Common myeloid progenitor, CD34-positive (primary cell): ENCODE measurements around the gene GRB10.

Experiments
- CTCF ChIA-PET: fragments of 350-600 bp; sonication (Branson Sonifier 250); formaldehyde crosslinking; loops from one replicate; lab custom pipeline; 2021; ENCODE audit warnings: antibody characterized with exemption; lab: Charles Lee
- POLR2A ChIA-PET: fragments of 350-600 bp; sonication (Branson Sonifier 250); formaldehyde crosslinking; loops from one replicate; lab custom pipeline; 2021; ENCODE audit warnings: antibody characterized with exemption; lab: Charles Lee
- DNase-seq, 3 donors: peaks; one replicate each; pipeline versions ENCODE4 v3.0.0 to v3.0.0-alpha.2; 2013
- H3K27ac ChIP-seq, 2 experiments: 1 replicate in 1 of 2; 2 replicates in 1 of 2; pipeline ENCODE4 v1.7.0; 2013; ENCODE audit warnings: inconsistent platforms in 2 of 2, low read length in 2 of 2, mild to moderate bottlenecking in 2 of 2, low read depth in 1 of 2, moderate library complexity in 1 of 2; ENCODE audit not compliant: severe bottlenecking in 2 of 2, insufficient read depth in 1 of 2, poor library complexity in 1 of 2
- H3K27me3 ChIP-seq, 5 experiments: replicated peaks in 2 of 5; 1 replicate in 3 of 5; 2 replicates in 2 of 5; pipeline versions ENCODE4 v1.6.1 to v1.7.0; 2013; ENCODE audit warnings: low read length in 4 of 5, mild to moderate bottlenecking in 2 of 5, moderate library complexity in 2 of 5, inconsistent platforms in 1 of 5; ENCODE audit not compliant: insufficient read depth in 5 of 5, control insufficient read depth in 4 of 5
- H3K36me3 ChIP-seq, 4 experiments: 1 replicate in 2 of 4; 2 replicates in 2 of 4; pipeline versions ENCODE4 v1.6.1 to v1.7.0; 2013; ENCODE audit warnings: low read length in 3 of 4, control low read depth in 1 of 4, mild to moderate bottlenecking in 1 of 4; ENCODE audit not compliant: control insufficient read depth in 4 of 4, insufficient read depth in 4 of 4
- H3K4me1 ChIP-seq, 4 experiments: 1 replicate in 3 of 4; 2 replicates in 1 of 4; pipeline versions ENCODE4 v1.6.1 to v1.7.1; 2013; ENCODE audit warnings: low read length in 3 of 4, mild to moderate bottlenecking in 3 of 4, control low read depth in 1 of 4, inconsistent platforms in 1 of 4, moderate library complexity in 1 of 4; ENCODE audit not compliant: control insufficient read depth in 4 of 4, insufficient read depth in 4 of 4; ENCODE audit errors: control extremely low read depth in 1 of 4
- H3K4me3 ChIP-seq, 7 experiments: 1 replicate in 4 of 7; 2 replicates in 3 of 7; pipeline versions ENCODE4 v1.5.1 to v1.7.0; 2013; ENCODE audit warnings: mild to moderate bottlenecking in 7 of 7, low read length in 6 of 7, moderate library complexity in 6 of 7, inconsistent platforms in 2 of 7, low read depth in 2 of 7, control low read depth in 1 of 7; ENCODE audit not compliant: insufficient read depth in 4 of 7, control insufficient read depth in 1 of 7; ENCODE audit errors: extremely low read depth in 1 of 7
- H3K9me3 ChIP-seq, 5 experiments: 1 replicate in 4 of 5; 2 replicates in 1 of 5; pipeline versions ENCODE4 v1.6.1 to v1.7.1; 2013; ENCODE audit warnings: low read length in 4 of 5, mild to moderate bottlenecking in 2 of 5, inconsistent platforms in 1 of 5, low read depth in 1 of 5, moderate library complexity in 1 of 5; ENCODE audit not compliant: control insufficient read depth in 4 of 5, insufficient read depth in 2 of 5; ENCODE audit errors: control extremely low read depth in 1 of 5
- WGBS: methylation state at CpG from one replicate; pipeline ENCODE4 v1.1.5; 2013; ENCODE audit not compliant: insufficient coverage; 5-methylcytosine and 5-hydroxymethylcytosine counted together

Gene GRB10

DNA sequence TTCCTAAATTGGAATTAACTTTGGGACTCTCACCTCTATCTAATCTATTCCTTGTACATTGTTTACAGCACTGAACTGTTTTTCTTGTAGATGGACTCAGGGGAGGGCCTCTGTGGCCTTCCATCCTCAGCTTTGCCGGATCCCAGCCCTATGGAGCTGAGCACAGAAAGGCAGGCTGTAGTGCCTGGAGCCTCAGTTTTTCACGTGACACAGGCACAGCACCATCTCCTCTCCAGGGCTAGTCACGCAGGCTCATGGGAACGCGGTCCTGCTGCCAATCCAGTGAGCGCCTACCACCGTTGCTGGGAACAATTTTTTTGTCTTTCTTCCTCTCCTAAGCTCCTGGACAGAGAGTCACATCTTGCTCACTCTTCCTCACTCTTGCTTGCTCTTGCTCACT is 141.9 kb downstream of the GRB10 start:
- DNase-seq: no peak
- H3K27me3 ChIP-seq: no peaks in the 10 kb centered on the region
- H3K4me3 ChIP-seq: no peak overlapping the region
- peaks cover 0 to 6% (median 5%) of the 10 kb centered on the region in 4 experiments for H3K4me1 ChIP-seq
- H3K27ac ChIP-seq: no peak overlapping the region
- 88% methylated on average over 6 of the region's 7 CpGs for WGBS
- POLR2A ChIA-PET: no interaction called here
- CTCF ChIA-PET: interaction anchor here (0.7 to 2.6 kb wide), 8 partner anchors 9 to 522 kb away, joined by 3 to 16 read pairs (median 4); no protein-coding TSS in a partner anchor
- peaks cover 0 to 14% (median 2%) of the 10 kb centered on the region in 5 experiments for H3K9me3 ChIP-seq
- peaks cover 0 to 23% (median 6%) of the 10 kb centered on the region in 4 experiments for H3K36me3 ChIP-seq

DNA sequence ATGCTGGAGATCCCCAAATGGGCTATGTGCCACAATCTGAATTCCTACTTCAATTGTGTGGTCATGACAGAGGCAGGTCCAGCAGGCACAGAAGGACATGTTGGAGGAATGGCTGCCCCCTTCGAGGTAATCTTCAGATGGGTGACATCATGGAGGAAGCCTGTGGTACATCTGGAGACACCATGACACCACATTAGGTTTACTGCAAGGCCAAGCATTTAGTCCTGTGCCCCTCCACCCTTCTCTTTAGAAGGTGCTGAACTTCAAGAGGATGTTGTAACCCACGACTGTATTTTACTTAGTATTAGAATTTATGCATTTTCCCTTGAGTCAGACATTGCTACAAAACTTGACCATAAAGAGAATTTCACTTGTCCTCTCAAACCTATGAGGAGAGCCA is 142.4 kb downstream of the GRB10 start:
- peaks cover 0 to 18% (median 2%) of the 10 kb centered on the region in 5 experiments for H3K9me3 ChIP-seq
- CTCF ChIA-PET: interaction anchor here (0.9 to 2.6 kb wide), 5 partner anchors 9 to 523 kb away, joined by 3 to 16 read pairs (median 3); no protein-coding TSS in a partner anchor

GRCh38 chr7:50637725-50638643 is 144.7 kb downstream of the GRB10 start:
- H3K27me3 ChIP-seq: no peaks in the 10 kb centered on the region
- H3K36me3 ChIP-seq: peaks cover 0 to 20% (median 1%) of the 10 kb centered on the region in 4 experiments
- no peak overlapping the region for H3K27ac ChIP-seq
- no peak for DNase-seq
- peaks cover 0 to 24% (median 2%) of the 10 kb centered on the region in 5 experiments for H3K9me3 ChIP-seq
- ChIA-PET CTCF (interaction anchor here (1.0 kb wide), 1 partner anchor 672 kb away, joined by 3 read pairs; no protein-coding TSS in a partner anchor), POLR2A (no interaction called here)
- no peak overlapping the region for H3K4me3 ChIP-seq
- WGBS: no CpG with 5 or more reads among the region's 3 CpGs
- no peaks in the 10 kb centered on the region for H3K4me1 ChIP-seq

More for the DNA sequence above, 142.4 kb downstream of the GRB10 start:
- POLR2A ChIA-PET: no interaction called here
- 94% methylated on average over 2 of the region's 2 CpGs for WGBS
- no peak overlapping the region for H3K27ac ChIP-seq
- H3K4me3 ChIP-seq: no peak overlapping the region
- peaks cover 0 to 23% (median 6%) of the 10 kb centered on the region in 4 experiments for H3K36me3 ChIP-seq
- no peak for DNase-seq
- no peaks in the 10 kb centered on the region for H3K27me3 ChIP-seq
- peaks cover 0 to 2% (median 1%) of the 10 kb centered on the region in 4 experiments for H3K4me1 ChIP-seq

DNA sequence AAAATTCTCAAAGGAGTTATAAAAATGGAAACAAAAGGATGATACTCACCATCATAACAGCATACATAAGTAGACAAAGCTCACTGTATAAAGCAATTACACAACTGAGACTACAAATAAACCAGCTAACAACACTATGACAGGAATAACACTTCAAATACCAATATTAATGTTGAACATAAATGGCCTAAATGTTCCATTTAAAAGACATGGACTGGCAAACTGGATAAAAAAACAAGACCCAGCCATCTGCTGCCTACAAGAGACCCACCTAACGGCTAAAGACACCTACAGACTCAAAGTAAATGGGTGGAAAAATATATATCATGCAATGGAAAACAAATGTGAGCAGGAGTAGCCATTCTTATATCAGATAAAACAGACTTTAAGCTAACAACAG is 148.3 kb downstream of the GRB10 start:
- Histone ChIP-seq H3K27me3 (no peaks in the 10 kb centered on the region), H3K4me3 (no peak overlapping the region), H3K4me1 (peaks cover 0 to 4% (median 0%) of the 10 kb centered on the region in 4 experiments), H3K9me3 (peaks cover 0 to 24% (median 2%) of the 10 kb centered on the region in 5 experiments), H3K36me3 (peaks cover 0 to 12% (median 6%) of the 10 kb centered on the region in 4 experiments), H3K27ac (no peak overlapping the region)
- POLR2A ChIA-PET: no interaction called here
- CTCF ChIA-PET: interaction anchor here (1.6 to 5.0 kb wide), 6 partner anchors 8 to 167 kb away, joined by 5 to 44 read pairs (median 10); no protein-coding TSS in a partner anchor
- no peak for DNase-seq
- WGBS: no CpG with 5 or more reads among the region's 1 CpG

DNA sequence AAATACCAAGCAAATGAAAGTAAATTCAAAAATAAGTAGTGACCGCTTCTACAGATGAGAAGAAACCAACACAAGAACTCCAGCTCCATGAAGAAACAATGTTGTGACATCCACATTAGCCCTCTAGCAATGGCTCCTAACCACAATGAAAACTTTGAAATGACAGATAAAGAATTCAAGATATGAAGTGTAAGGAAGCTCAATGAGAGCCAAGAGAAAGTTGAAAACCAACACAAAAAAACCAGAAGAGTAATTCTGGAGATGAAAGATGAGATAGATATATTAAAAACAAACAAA is 149.3 kb downstream of the GRB10 start:
- H3K27me3 ChIP-seq: no peaks in the 10 kb centered on the region
- DNase-seq: peak in 1 of 3 donors; percentile 34
- ChIA-PET CTCF (interaction anchor here (0.5 to 5.0 kb wide), 16 partner anchors 10 to 508 kb away, joined by 3 to 44 read pairs (median 4); no protein-coding TSS in a partner anchor), POLR2A (no interaction called here)
- no CpG with 5 or more reads among the region's 1 CpG for WGBS
- H3K4me1 ChIP-seq: peaks cover 0 to 4% (median 0%) of the 10 kb centered on the region in 4 experiments
- H3K4me3 ChIP-seq: no peak overlapping the region
- H3K9me3 ChIP-seq: peaks cover 0 to 21% (median 2%) of the 10 kb centered on the region in 5 experiments
- no peak overlapping the region for H3K27ac ChIP-seq
- peaks cover 0 to 12% (median 3%) of the 10 kb centered on the region in 4 experiments for H3K36me3 ChIP-seq

GRCh38 chr7:50632561-50633413 is 149.9 kb downstream of the GRB10 start:
- POLR2A ChIA-PET: no interaction called here
- 95% methylated on average over 8 of the region's 10 CpGs for WGBS
- CTCF ChIA-PET: interaction anchor here (0.6 to 5.0 kb wide), 23 partner anchors 9 to 508 kb away, joined by 3 to 44 read pairs (median 4); no protein-coding TSS in a partner anchor
- Histone ChIP-seq H3K4me1 (peaks cover 0 to 4% (median 0%) of the 10 kb centered on the region in 4 experiments), H3K9me3 (peaks cover 0 to 21% (median 2%) of the 10 kb centered on the region in 5 experiments), H3K36me3 (peaks cover 0 to 12% (median 3%) of the 10 kb centered on the region in 4 experiments), H3K27me3 (no peaks in the 10 kb centered on the region), H3K27ac (no peak overlapping the region), H3K4me3 (no peak overlapping the region)
- peak; percentile 35 to 65 (median 62) for DNase-seq
